BJ (cell line): Measurements from ENCODE around the gene PRR4. TPM values are rescaled to one million over a fixed set of nuclear protein-coding genes. Genes with fewer than 3 reads are reported as not detected.

Source experiments
- CTCF ChIA-PET: fragments of 350-600 bp; formaldehyde crosslinking; extraction: SDS; loops from one replicate; lab custom pipeline; 2021; ENCODE audit warnings: antibody characterized with exemption, inconsistent platforms; lab: Yijun Ruan, JAX
- POLR2A ChIA-PET: fragments of 300-600 bp; sonication (Branson Sonifier 250); formaldehyde crosslinking; extraction: SDS; loops from one replicate; lab custom pipeline; 2021; ENCODE audit warnings: antibody characterized with exemption; lab: Charles Lee
- DNase-seq: peaks from one replicate; pipeline ENCODE4 v3.0.0-alpha.2; 2011; ENCODE audit warnings: low read depth
- H3K27me3 ChIP-seq: 2 replicates; pipeline ENCODE4 v1.6.0; 2011; ENCODE audit warnings: low read length; ENCODE audit not compliant: control insufficient read depth, insufficient read depth
- H3K36me3 ChIP-seq: 2 replicates; pipeline ENCODE4 v1.5.1; 2011; ENCODE audit warnings: low read length; ENCODE audit not compliant: control insufficient read depth, insufficient read depth
- H3K4me3 ChIP-seq: 2 replicates; pipeline ENCODE4 v1.5.1; 2011; ENCODE audit warnings: low read depth, mild to moderate bottlenecking, control low read depth, low read length
- CTCF ChIP-seq: IDR thresholded peaks from 2 replicates; pipeline ENCODE4 v1.5.1; 2011; ENCODE audit warnings: low read depth, mild to moderate bottlenecking, control low read depth, inconsistent platforms, low read length, moderate library complexity; ENCODE audit not compliant: insufficient read depth
- polyA plus RNA-seq: library from polyadenylated mRNA; depleted of rRNA; stranded (reverse); fragments of >200 nt; gene quantifications from 2 replicates; pipeline ENCODE4 v1.2.3, GENCODE V29; 2011

Gene PRR4
- polyA plus RNA-seq, 1 experiment = 2.6 TPM

- H3K27me3 ChIP-seq = no peaks in the 10 kb centered on the region
- no peaks in the 10 kb centered on the region for H3K36me3 ChIP-seq
- DNase-seq = no peak
- POLR2A ChIA-PET = no interaction called here
- H3K4me3 ChIP-seq = no peak overlapping the region
- TF ChIP-seq CTCF = no peak
- CTCF ChIA-PET = interaction anchor here (1.2 kb wide), 1 partner anchor 12 kb away, joined by 3 read pairs; no protein-coding TSS in a partner anchor
Measured at GRCh38 chr12:10873378-10873777, 24.1 kb upstream of the PRR4 start.

DNA sequence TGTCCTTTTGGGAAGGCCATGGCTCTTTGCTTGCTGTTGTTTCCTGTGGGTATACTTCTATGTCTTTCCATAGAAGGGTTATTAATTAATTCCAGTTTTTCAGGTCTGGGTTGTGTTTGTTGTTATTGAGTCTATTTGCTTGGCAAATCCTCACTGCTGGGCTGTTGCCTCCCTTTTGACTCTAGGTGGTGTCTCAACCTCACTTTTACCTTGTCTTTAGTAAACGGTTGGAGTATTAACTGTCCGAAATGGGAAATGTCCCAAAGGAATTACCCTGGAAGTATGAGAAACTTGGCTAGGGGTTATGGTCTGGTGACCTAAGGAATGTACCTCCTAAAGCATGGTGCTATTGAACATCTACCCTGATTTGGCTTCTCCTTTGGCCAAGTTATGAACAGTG is 18.1 kb upstream of the PRR4 start:
- ChIA-PET CTCF (interaction anchor here (0.6 to 1.2 kb wide), 2 partner anchors 326 to 332 kb away, joined by 3 to 4 read pairs; no protein-coding TSS in a partner anchor), POLR2A (no interaction called here)
- Histone ChIP-seq H3K27me3 (no peaks in the 10 kb centered on the region), H3K36me3 (no peaks in the 10 kb centered on the region), H3K4me3 (no peak overlapping the region)
- no peak for TF ChIP-seq CTCF
- DNase-seq = no peak

DNA sequence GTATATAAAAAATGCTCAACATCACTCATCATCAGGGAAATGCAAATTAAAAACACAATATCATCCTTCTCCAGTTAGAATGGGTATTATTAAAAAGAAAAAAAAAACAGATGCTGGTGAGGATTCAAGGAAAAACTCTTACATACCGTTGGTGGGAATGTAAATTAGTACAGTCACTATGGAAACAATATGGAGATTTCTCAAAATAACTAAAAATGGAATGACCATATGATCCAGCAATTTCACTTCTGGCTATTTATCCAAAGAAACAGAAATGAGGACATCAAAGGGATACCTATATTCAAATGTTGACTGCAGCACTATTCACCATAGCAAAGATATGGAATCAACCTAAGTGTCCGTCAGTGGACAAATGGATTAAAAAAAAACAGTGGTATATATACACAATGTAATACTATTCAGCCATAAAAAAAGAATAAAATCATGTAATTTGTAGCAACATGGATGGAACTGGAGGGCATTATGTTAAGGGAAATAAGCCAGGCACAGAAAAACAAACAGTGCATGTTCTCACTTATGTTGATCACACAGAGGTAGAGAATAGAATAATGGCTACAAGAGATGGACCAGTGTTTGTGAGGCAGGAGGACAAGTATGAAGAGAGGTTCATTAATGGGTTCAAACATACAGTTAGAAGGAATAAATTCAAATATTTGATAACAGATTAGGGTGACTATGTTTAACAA is 14.4 kb upstream of the PRR4 start:
- H3K36me3 ChIP-seq = no peaks in the 10 kb centered on the region; the same call in 1 of the 2 replicates
- no peak for DNase-seq
- ChIA-PET POLR2A (no interaction called here), CTCF (no interaction called here)
- TF ChIP-seq CTCF = no peak
- no peaks in the 10 kb centered on the region for H3K27me3 ChIP-seq
- H3K4me3 ChIP-seq = no peak overlapping the region

GRCh38 chr12:10861366-10861765 is 12.1 kb upstream of the PRR4 start:
- POLR2A ChIA-PET = no interaction called here
- CTCF ChIA-PET = interaction anchor here (1.2 kb wide), 1 partner anchor 12 kb away, joined by 3 read pairs; no protein-coding TSS in a partner anchor
- Histone ChIP-seq H3K27me3 (no peaks in the 10 kb centered on the region), H3K4me3 (no peak overlapping the region), H3K36me3 (no peaks in the 10 kb centered on the region; the same call in 1 of the 2 replicates)
- no peak for DNase-seq
- no peak for TF ChIP-seq CTCF

- H3K36me3 ChIP-seq = no peaks in the 10 kb centered on the region; the same call in 1 of the 2 replicates
- no peak overlapping the region for H3K4me3 ChIP-seq
- ChIA-PET CTCF (interaction anchor here (0.6 kb wide), 1 partner anchor 10 kb away, joined by 3 read pairs; no protein-coding TSS in a partner anchor), POLR2A (no interaction called here)
- TF ChIP-seq CTCF = no peak
- no peak for DNase-seq
- H3K27me3 ChIP-seq = no peaks in the 10 kb centered on the region
Measured at GRCh38 chr12:10855807-10856206, 6.5 kb upstream of the PRR4 start.
